ENCODE measurements around the gene LRRC17.

DNA sequence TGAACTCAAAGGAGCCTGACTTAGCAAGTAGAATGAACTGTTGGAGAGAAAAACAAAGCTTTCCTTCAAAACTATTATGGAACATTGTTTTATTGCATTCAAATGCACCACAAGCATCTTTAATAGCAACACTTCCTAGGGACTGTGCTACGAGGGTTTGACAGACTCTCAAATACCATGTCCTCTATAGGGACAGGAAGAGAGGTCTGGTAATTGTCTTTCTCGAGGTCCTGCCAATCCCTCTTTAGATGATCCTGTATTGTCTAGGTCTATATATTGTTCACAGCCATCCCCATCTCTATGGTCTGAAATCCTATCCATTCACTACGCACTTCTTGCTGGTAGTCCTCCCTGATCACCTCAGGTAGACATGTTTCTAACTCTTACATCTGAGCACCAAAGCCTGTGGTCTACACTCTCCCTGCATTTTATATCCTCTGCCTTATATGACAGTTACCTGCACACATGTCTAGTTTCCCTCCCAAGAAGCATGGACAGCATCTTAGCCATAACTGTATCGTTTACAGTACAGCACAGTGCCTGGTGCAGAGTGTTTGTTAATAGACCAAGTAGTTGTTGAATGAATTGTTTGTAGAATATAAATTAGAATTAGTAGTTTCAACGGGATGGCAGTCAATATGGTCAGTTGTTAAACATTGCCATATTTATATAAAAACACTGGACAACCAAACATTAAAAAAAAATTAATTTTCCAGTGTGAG is 21.7 kb upstream of the LRRC17 start:
- no peak for TF ChIP-seq EZH2 (IDR thresholded peaks at IDR 0.05; ENCODE audit: low read depth)
- TF ChIP-seq, protein P1, sequence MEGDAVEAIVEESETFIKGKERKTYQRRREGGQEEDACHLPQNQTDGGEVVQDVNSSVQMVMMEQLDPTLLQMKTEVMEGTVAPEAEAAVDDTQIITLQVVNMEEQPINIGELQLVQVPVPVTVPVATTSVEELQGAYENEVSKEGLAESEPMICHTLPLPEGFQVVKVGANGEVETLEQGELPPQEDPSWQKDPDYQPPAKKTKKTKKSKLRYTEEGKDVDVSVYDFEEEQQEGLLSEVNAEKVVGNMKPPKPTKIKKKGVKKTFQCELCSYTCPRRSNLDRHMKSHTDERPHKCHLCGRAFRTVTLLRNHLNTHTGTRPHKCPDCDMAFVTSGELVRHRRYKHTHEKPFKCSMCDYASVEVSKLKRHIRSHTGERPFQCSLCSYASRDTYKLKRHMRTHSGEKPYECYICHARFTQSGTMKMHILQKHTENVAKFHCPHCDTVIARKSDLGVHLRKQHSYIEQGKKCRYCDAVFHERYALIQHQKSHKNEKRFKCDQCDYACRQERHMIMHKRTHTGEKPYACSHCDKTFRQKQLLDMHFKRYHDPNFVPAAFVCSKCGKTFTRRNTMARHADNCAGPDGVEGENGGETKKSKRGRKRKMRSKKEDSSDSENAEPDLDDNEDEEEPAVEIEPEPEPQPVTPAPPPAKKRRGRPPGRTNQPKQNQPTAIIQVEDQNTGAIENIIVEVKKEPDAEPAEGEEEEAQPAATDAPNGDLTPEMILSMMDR (conservative IDR thresholded peaks at IDR 0.05), result no peak
